Nephron (organoid): ENCODE data around the gene MACROD2.

Experiments
- H3K27ac Mint-ChIP-seq, 3 experiments: 2 replicates each; pipeline ENCODE4 v1.8.0; 2020; ENCODE audit warnings: mixed read lengths in 3 of 3, mild to moderate bottlenecking in 2 of 3, moderate library complexity in 1 of 3
- H3K27me3 Mint-ChIP-seq: 2 replicates; pipeline ENCODE4 v1.8.0; 2021; ENCODE audit warnings: low read depth, mild to moderate bottlenecking, moderate library complexity, mixed read lengths
- H3K36me3 Mint-ChIP-seq: 2 replicates; pipeline ENCODE4 v1.8.0; 2020; ENCODE audit warnings: low read depth, mixed read lengths
- H3K4me1 Mint-ChIP-seq: 2 replicates; pipeline ENCODE4 v1.8.0; 2020; ENCODE audit warnings: mixed read lengths
- H3K4me3 Mint-ChIP-seq, 3 experiments: 2 replicates each; pipeline ENCODE4 v1.8.0; 2020; ENCODE audit warnings: mild to moderate bottlenecking in 3 of 3, mixed read lengths in 3 of 3, moderate library complexity in 2 of 3
- H3K9me3 Mint-ChIP-seq: 2 replicates; pipeline ENCODE4 v1.8.0; 2020; ENCODE audit warnings: mixed read lengths
- CTCF ChIP-seq, 3 experiments: fragments of 200-600 bp; sonication (generic); IDR thresholded peaks; one replicate each; pipeline ENCODE4 v1.5.0; 2021; ENCODE audit warnings: antibody characterized with exemption in 3 of 3; ENCODE audit not compliant: unreplicated experiment in 3 of 3

Gene MACROD2

GRCh38 chr20:15571056-15571455 is 1575.7 kb downstream of the MACROD2 start:
- no peak for TF ChIP-seq CTCF (IDR thresholded peaks at IDR 0.05; ENCODE audit: unreplicated experiment in 3 of 3)
- Mint-ChIP-seq H3K27me3 (no peaks in the 10 kb centered on the region), H3K4me1 (peaks cover 50% of the 10 kb centered on the region), H3K27ac (no peak overlapping the region), H3K9me3 (no peaks in the 10 kb centered on the region), H3K36me3 (no peaks in the 10 kb centered on the region), H3K4me3 (no peak overlapping the region)

- no peak for TF ChIP-seq CTCF (IDR thresholded peaks at IDR 0.05; ENCODE audit: unreplicated experiment in 3 of 3)
- no peaks in the 10 kb centered on the region for H3K36me3 Mint-ChIP-seq
- no peaks in the 10 kb centered on the region for H3K9me3 Mint-ChIP-seq
- H3K4me1 Mint-ChIP-seq: peaks cover 46% of the 10 kb centered on the region
- peak overlapping the region in 1 of 3 experiments; percentile 9 for H3K27ac Mint-ChIP-seq
- H3K27me3 Mint-ChIP-seq: no peaks in the 10 kb centered on the region
- H3K4me3 Mint-ChIP-seq: no peak overlapping the region
These were observed 1579.9 kb downstream of the MACROD2 start for GRCh38 chr20:15575255-15575654.

- H3K4me1 Mint-ChIP-seq: peaks cover 35% of the 10 kb centered on the region
- no peak overlapping the region for H3K27ac Mint-ChIP-seq
- no peaks in the 10 kb centered on the region for H3K9me3 Mint-ChIP-seq
- no peaks in the 10 kb centered on the region for H3K27me3 Mint-ChIP-seq
- TF ChIP-seq CTCF (IDR thresholded peaks at IDR 0.05; ENCODE audit: unreplicated experiment in 3 of 3): no peak
- no peak overlapping the region for H3K4me3 Mint-ChIP-seq
- H3K36me3 Mint-ChIP-seq: no peaks in the 10 kb centered on the region
These were observed 1581.1 kb downstream of the MACROD2 start for GRCh38 chr20:15576411-15576810.

GRCh38 chr20:15578113-15578512 is 1582.8 kb downstream of the MACROD2 start:
- Mint-ChIP-seq H3K4me1 (peaks cover 29% of the 10 kb centered on the region), H3K27ac (no peak overlapping the region), H3K9me3 (no peaks in the 10 kb centered on the region), H3K27me3 (no peaks in the 10 kb centered on the region), H3K36me3 (no peaks in the 10 kb centered on the region), H3K4me3 (no peak overlapping the region)
- no peak for TF ChIP-seq CTCF (IDR thresholded peaks at IDR 0.05; ENCODE audit: unreplicated experiment in 3 of 3)

GRCh38 chr20:15579688-15580087 is 1584.4 kb downstream of the MACROD2 start:
- Mint-ChIP-seq H3K36me3 (no peaks in the 10 kb centered on the region), H3K27ac (no peak overlapping the region), H3K27me3 (no peaks in the 10 kb centered on the region), H3K4me3 (no peak overlapping the region), H3K4me1 (peaks cover 15% of the 10 kb centered on the region), H3K9me3 (no peaks in the 10 kb centered on the region)
- TF ChIP-seq CTCF (IDR thresholded peaks at IDR 0.05; ENCODE audit: unreplicated experiment in 3 of 3): no peak

GRCh38 chr20:15582146-15582760 is 1586.9 kb downstream of the MACROD2 start:
- no peak for TF ChIP-seq CTCF (IDR thresholded peaks at IDR 0.05; ENCODE audit: unreplicated experiment in 3 of 3)
- Mint-ChIP-seq H3K4me3 (no peak overlapping the region), H3K27ac (no peak overlapping the region), H3K4me1 (no peaks in the 10 kb centered on the region), H3K27me3 (no peaks in the 10 kb centered on the region), H3K9me3 (no peaks in the 10 kb centered on the region), H3K36me3 (no peaks in the 10 kb centered on the region)
